ENCODE measurements around the gene CREB5.

The CREB5 gene

DNA sequence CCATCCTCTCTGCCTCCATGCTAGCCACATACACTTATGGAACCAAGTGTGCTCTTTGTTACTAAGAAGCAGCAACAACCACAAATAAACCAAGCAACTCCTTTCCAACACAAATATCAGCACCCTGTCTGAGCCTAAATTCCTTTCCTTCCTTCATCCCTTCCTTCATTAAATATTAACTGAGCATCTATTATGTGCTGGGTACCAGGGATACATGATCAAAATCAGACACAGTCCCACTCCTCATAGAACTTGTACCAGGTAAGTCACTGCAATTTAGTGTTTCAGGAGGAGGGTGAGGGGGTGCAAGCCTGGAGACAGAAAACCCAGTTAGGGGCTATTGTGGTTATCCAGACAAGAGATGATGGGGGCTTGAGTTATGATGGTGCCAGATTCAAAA is 10.8 kb downstream of the CREB5 start:
- Histone ChIP-seq H3K4me3 (ENCODE audit: low read depth, low read length) (no peak overlapping the region), H3K36me3 (no peaks in the 10 kb centered on the region), H3K27ac (no peak overlapping the region), H3K9me3 (ENCODE audit: severe bottlenecking) (no peaks in the 10 kb centered on the region), H3K27me3 (ENCODE audit: insufficient read depth, low read depth, severe bottlenecking) (peaks cover 50% of the 10 kb centered on the region)
- DNase-seq, result no peak
- TF ChIP-seq, protein P1, sequence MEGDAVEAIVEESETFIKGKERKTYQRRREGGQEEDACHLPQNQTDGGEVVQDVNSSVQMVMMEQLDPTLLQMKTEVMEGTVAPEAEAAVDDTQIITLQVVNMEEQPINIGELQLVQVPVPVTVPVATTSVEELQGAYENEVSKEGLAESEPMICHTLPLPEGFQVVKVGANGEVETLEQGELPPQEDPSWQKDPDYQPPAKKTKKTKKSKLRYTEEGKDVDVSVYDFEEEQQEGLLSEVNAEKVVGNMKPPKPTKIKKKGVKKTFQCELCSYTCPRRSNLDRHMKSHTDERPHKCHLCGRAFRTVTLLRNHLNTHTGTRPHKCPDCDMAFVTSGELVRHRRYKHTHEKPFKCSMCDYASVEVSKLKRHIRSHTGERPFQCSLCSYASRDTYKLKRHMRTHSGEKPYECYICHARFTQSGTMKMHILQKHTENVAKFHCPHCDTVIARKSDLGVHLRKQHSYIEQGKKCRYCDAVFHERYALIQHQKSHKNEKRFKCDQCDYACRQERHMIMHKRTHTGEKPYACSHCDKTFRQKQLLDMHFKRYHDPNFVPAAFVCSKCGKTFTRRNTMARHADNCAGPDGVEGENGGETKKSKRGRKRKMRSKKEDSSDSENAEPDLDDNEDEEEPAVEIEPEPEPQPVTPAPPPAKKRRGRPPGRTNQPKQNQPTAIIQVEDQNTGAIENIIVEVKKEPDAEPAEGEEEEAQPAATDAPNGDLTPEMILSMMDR (IDR thresholded peaks at IDR 0.05; ENCODE audit: low read depth, low read length), result no peak

DNA sequence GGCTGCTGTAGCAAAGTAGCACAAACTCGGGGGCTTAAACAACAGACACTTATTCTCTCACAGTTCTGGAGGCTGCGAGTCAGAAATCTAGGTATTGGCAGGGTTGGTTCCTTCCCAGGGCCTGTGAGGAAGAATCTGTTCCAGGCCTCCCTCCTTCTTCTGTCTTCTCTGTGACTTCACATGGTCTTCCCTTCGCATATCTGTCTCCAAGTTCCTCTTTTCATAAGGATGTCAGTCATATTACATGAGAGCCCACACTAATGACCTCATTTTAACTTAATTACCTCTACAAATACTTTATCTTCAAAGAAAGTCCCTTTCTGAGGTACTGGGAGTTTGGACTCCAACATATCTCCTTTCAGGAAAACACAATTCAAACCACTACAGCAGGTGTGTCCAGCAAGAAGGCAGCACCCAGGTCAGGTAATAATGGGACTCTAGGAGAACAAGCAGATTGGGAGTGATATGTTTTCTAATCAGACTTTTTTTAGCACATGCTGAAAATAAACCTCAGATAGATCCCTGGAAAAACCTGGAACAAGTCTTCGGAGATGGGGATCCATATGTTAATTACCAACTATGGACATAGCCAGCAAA is 11.7 kb downstream of the CREB5 start:
- H3K4me3 ChIP-seq (ENCODE audit: low read depth, low read length), result no peak overlapping the region
- H3K36me3 ChIP-seq, result no peaks in the 10 kb centered on the region
- H3K9me3 ChIP-seq (ENCODE audit: severe bottlenecking), result no peaks in the 10 kb centered on the region
- no peak overlapping the region for H3K27ac ChIP-seq
- TF ChIP-seq, protein P1 (IDR thresholded peaks at IDR 0.05; ENCODE audit: low read depth, low read length), result no peak
- no peak for DNase-seq
- peaks cover 50% of the 10 kb centered on the region for H3K27me3 ChIP-seq (ENCODE audit: insufficient read depth, low read depth, severe bottlenecking)

DNA sequence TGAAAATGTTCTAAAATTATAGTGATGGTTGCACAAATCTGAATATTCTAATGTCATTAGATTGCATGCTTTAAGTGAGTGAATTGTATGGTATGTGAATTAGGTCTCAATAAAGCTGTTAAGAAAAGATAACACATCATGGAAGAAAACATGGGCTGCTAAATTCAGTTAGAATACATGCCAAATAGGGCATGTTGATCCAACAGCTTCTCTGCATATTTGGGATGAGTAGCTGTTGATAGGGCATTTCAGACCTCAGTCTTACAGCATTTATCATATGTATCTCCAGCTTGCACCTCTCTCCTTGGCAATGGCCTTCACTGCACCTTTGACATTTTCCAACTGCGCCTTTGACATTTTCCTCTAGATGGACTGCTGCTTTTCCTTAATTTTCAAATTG is 13.2 kb downstream of the CREB5 start:
- Histone ChIP-seq H3K27me3 (ENCODE audit: insufficient read depth, low read depth, severe bottlenecking) (peaks cover 56% of the 10 kb centered on the region), H3K4me3 (ENCODE audit: low read depth, low read length) (no peak overlapping the region), H3K36me3 (no peaks in the 10 kb centered on the region), H3K9me3 (ENCODE audit: severe bottlenecking) (no peaks in the 10 kb centered on the region), H3K27ac (no peak overlapping the region)
- no peak for DNase-seq
- TF ChIP-seq, protein P1 (IDR thresholded peaks at IDR 0.05; ENCODE audit: low read depth, low read length), result no peak

DNA sequence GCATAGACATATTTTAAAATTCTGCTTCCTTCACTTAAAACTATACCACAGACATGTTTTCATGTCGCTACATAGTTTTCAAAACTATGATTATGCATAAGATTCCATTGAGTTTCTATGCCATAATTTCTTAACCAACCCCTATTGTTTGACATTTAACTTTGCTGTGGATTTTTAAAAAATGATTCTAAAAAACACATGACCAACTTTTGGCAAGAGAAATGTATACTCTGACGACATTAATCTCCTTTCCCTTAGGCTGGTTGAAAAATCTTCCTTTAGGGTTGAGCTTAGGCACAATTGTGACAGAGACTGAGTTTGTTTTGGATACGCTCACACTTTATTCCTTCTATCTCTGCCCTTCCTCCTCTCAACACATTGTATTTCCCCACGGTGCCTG is 14.9 kb downstream of the CREB5 start:
- H3K4me3 ChIP-seq (ENCODE audit: low read depth, low read length), result no peak overlapping the region
- no peak for DNase-seq
- TF ChIP-seq, protein P1 (IDR thresholded peaks at IDR 0.05; ENCODE audit: low read depth, low read length), result no peak
- no peaks in the 10 kb centered on the region for H3K36me3 ChIP-seq
- H3K9me3 ChIP-seq (ENCODE audit: severe bottlenecking), result no peaks in the 10 kb centered on the region
- H3K27ac ChIP-seq, result no peak overlapping the region
- peaks cover 59% of the 10 kb centered on the region for H3K27me3 ChIP-seq (ENCODE audit: insufficient read depth, low read depth, severe bottlenecking)

DNA sequence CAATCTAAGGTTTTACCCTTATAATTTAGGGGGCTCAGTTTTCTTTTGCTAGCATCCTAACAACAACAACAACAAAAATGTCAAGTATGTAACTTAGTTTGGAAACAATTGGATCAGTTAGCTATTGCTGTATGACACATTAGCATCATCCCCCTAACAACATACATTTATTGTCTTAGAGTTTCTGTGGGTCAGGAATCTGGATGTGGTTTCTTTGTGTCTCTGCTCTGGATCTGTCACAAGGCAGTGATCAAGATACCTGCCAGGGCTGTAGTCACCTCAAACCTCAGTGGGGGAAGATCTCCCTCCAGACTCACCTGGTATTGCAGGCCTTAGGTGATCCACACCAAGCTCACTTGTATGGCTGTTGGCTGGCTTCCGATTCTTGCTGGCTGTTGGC is 18.3 kb downstream of the CREB5 start:
- Histone ChIP-seq H3K4me3 (ENCODE audit: low read depth, low read length) (no peak overlapping the region), H3K9me3 (ENCODE audit: severe bottlenecking) (no peaks in the 10 kb centered on the region), H3K36me3 (no peaks in the 10 kb centered on the region), H3K27me3 (ENCODE audit: insufficient read depth, low read depth, severe bottlenecking) (peaks cover 63% of the 10 kb centered on the region), H3K27ac (no peak overlapping the region)
- TF ChIP-seq, protein P1 (IDR thresholded peaks at IDR 0.05; ENCODE audit: low read depth, low read length), result no peak
- DNase-seq, result no peak

DNA sequence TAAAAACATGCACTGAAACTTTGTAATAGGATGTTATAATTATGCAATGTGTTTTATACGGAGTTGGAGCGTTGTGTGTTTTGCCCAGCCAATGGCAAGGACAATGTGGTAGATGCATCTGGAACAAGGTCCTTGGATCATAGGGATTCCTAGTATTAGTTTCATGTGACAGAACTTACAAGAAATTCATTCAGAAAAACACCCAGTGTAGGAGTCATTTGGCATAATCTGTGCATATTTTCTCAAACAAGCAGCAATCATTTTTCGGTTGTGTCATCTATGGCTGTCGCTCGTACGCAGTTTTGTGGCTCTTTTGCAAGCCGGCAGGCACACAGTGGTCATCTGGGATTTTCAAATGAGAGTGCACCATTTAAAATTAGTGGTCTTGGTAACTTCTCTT is 19.8 kb downstream of the CREB5 start:
- no peak overlapping the region for H3K4me3 ChIP-seq (ENCODE audit: low read depth, low read length)
- H3K36me3 ChIP-seq, result no peaks in the 10 kb centered on the region
- no peak for DNase-seq
- peaks cover 70% of the 10 kb centered on the region for H3K27me3 ChIP-seq (ENCODE audit: insufficient read depth, low read depth, severe bottlenecking)
- H3K27ac ChIP-seq, result no peak overlapping the region
- H3K9me3 ChIP-seq (ENCODE audit: severe bottlenecking), result no peaks in the 10 kb centered on the region
- TF ChIP-seq, protein P1 (IDR thresholded peaks at IDR 0.05; ENCODE audit: low read depth, low read length), result no peak
